ENCODE measurements around the gene ISCU.
A peak's percentile ranks its signal among the peaks of the same experiment; 100 is the strongest.

ISCU gene

GRCh38 chr12:108592033-108592909 is 29.9 kb downstream of the ISCU start:
- DNase-seq (ENCODE audit: insufficient read length, low spot score) (no peak), FAIRE-seq (no peak)
- TF ChIP-seq PAX5 (IDR thresholded peaks at IDR 0.05; ENCODE audit: insufficient read depth, low read length, severe bottlenecking) (no peak), SPI1 (IDR thresholded peaks at IDR 0.05; ENCODE audit: low read depth, low read length) (no peak), POLR2AphosphoS5 (IDR thresholded peaks at IDR 0.05; ENCODE audit: low read depth, low read length) (no peak), TAF1 (IDR thresholded peaks at IDR 0.05; ENCODE audit: low read depth, low read length) (no peak), POLR2A (IDR thresholded peaks at IDR 0.05; ENCODE audit: low read depth, low read length) (no peak)

- TF ChIP-seq SPI1 (IDR thresholded peaks at IDR 0.05; ENCODE audit: low read depth, low read length) (no peak), PAX5 (IDR thresholded peaks at IDR 0.05; ENCODE audit: insufficient read depth, low read length, severe bottlenecking) (no peak), POLR2A (IDR thresholded peaks at IDR 0.05; ENCODE audit: low read depth, low read length) (no peak), POLR2AphosphoS5 (IDR thresholded peaks at IDR 0.05; ENCODE audit: low read depth, low read length) (no peak)
- no peak for FAIRE-seq
- DNase-seq (ENCODE audit: insufficient read length, low spot score): no peak
Observed at GRCh38 chr12:108594323-108594903, 32.0 kb downstream of the ISCU start.

- peak; percentile 88 for FAIRE-seq
- DNase-seq (ENCODE audit: insufficient read length, low spot score): no peak
- no peak for TF ChIP-seq POLR2AphosphoS5 (IDR thresholded peaks at IDR 0.05; ENCODE audit: low read depth, low read length)
- no peak for TF ChIP-seq SPI1 (IDR thresholded peaks at IDR 0.05; ENCODE audit: low read depth, low read length)
- no peak for TF ChIP-seq POU2F2 (IDR thresholded peaks at IDR 0.05; ENCODE audit: low read depth, low read length)
- TF ChIP-seq TAF1 (IDR thresholded peaks at IDR 0.05; ENCODE audit: low read depth, low read length): no peak
- no peak for TF ChIP-seq POLR2A (IDR thresholded peaks at IDR 0.05; ENCODE audit: low read depth, low read length)
- no peak for TF ChIP-seq PAX5 (IDR thresholded peaks at IDR 0.05; ENCODE audit: insufficient read depth, low read length, severe bottlenecking)
Observed at GRCh38 chr12:108594960-108595710, 32.7 kb downstream of the ISCU start.

GRCh38 chr12:108595711-108596647 is 33.6 kb downstream of the ISCU start:
- FAIRE-seq (peak; percentile 5), DNase-seq (ENCODE audit: insufficient read length, low spot score) (no peak)
- TF ChIP-seq POU2F2 (IDR thresholded peaks at IDR 0.05; ENCODE audit: low read depth, low read length) (no peak), POLR2A (IDR thresholded peaks at IDR 0.05; ENCODE audit: low read depth, low read length) (no peak), POLR2AphosphoS5 (IDR thresholded peaks at IDR 0.05; ENCODE audit: low read depth, low read length) (no peak)

GRCh38 chr12:108596854-108597558 is 34.6 kb downstream of the ISCU start:
- TF ChIP-seq SPI1 (IDR thresholded peaks at IDR 0.05; ENCODE audit: low read depth, low read length) (no peak), POLR2AphosphoS5 (IDR thresholded peaks at IDR 0.05; ENCODE audit: low read depth, low read length) (no peak), POLR2A (IDR thresholded peaks at IDR 0.05; ENCODE audit: low read depth, low read length) (no peak), PAX5 (IDR thresholded peaks at IDR 0.05; ENCODE audit: insufficient read depth, low read length, severe bottlenecking) (no peak), POU2F2 (IDR thresholded peaks at IDR 0.05; ENCODE audit: low read depth, low read length) (no peak), TAF1 (IDR thresholded peaks at IDR 0.05; ENCODE audit: low read depth, low read length) (no peak)

GRCh38 chr12:108597559-108598471 is 35.4 kb downstream of the ISCU start, which contains the start of gene TMEM119:
TSS of gene TMEM119 (minus strand) at chr12:108598084. CDS start at chr12:108592383, 5,701 bp downstream.
- no peak for TF ChIP-seq POU2F2 (IDR thresholded peaks at IDR 0.05; ENCODE audit: low read depth, low read length)
- peak; percentile 51 for TF ChIP-seq SPI1 (IDR thresholded peaks at IDR 0.05; ENCODE audit: low read depth, low read length)
- DNase-seq (ENCODE audit: insufficient read length, low spot score): no peak
- no peak for FAIRE-seq

More at GRCh38 chr12:108596854-108597558, 34.6 kb downstream of the ISCU start:
- FAIRE-seq (no peak), DNase-seq (ENCODE audit: insufficient read length, low spot score) (no peak)

- no peak for DNase-seq (ENCODE audit: insufficient read length, low spot score)
- TF ChIP-seq SPI1 (IDR thresholded peaks at IDR 0.05; ENCODE audit: low read depth, low read length) (no peak), PAX5 (IDR thresholded peaks at IDR 0.05; ENCODE audit: insufficient read depth, low read length, severe bottlenecking) (no peak), POU2F2 (IDR thresholded peaks at IDR 0.05; ENCODE audit: low read depth, low read length) (no peak), POLR2A (IDR thresholded peaks at IDR 0.05; ENCODE audit: low read depth, low read length) (no peak), POLR2AphosphoS5 (IDR thresholded peaks at IDR 0.05; ENCODE audit: low read depth, low read length) (no peak), TAF1 (IDR thresholded peaks at IDR 0.05; ENCODE audit: low read depth, low read length) (no peak)
- no peak for FAIRE-seq
Observed at GRCh38 chr12:108598553-108599250, 36.3 kb downstream of the ISCU start.
